ENCODE results near the gene VAMP8. TPM values are rescaled to one million over a fixed set of nuclear protein-coding genes. Genes with fewer than 3 reads are reported as not detected.
A peak's percentile ranks its signal among the peaks of the same experiment; 100 is the strongest.

VAMP8 gene
- polyA plus RNA-seq, 3 donors = 260 to 761 (median 623) TPM

DNA sequence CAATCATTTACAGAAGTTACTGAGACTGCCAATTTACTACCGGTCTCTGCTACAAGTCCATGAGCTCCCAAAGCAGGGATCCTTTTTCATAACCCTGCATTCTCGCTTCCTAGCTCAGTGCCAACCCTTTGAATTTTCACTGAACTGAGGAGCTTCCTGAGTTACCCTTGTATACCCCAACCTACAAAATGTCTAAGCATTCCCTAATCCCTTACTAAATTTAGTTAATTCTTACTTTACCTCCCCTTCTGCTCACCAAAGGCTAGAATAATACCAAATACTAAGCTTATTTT is 28.8 kb upstream of the VAMP8 start:
- intact Hi-C loops (cut with micrococcal nuclease) = no loop called here
- Mint-ChIP-seq H3K4me1 (peaks cover 28% of the 10 kb centered on the region), H3K4me3 (no peak overlapping the region), H3K36me3 (peaks cover 55 to 81% of the 10 kb centered on the region in 2 donors), H3K27ac (peak overlapping the region in 1 of 7 donors; percentile 82), H3K9me3 (no peaks in the 10 kb centered on the region), H3K27me3 (ENCODE audit: low read depth in 3 of 3) (peaks cover 0 to 2% (median 0%) of the 10 kb centered on the region in 3 donors)
- Histone ChIP-seq H3K79me2 (ENCODE audit: insufficient read depth, low read length) (peaks cover 3% of the 10 kb centered on the region), H3K27ac (ENCODE audit: low read depth in 1 of 2, low read length in 2 of 2) (no peak overlapping the region), H3K9me3 (replicated peaks in 1 of 2; ENCODE audit: control insufficient read depth in 1 of 2, insufficient read depth in 1 of 2, low read length in 2 of 2) (no peaks in the 10 kb centered on the region), H3K4me2 (replicated peaks; ENCODE audit: extremely low read depth, low read length, poor library complexity, severe bottlenecking) (no peak overlapping the region), H2AFZ (ENCODE audit: insufficient read depth, low read depth, low read length, poor library complexity, severe bottlenecking) (no peak overlapping the region), H3K9ac (ENCODE audit: insufficient read depth, low read length, poor library complexity, severe bottlenecking) (no peak overlapping the region), H4K20me1 (ENCODE audit: insufficient read depth, low read length) (peaks cover 35% of the 10 kb centered on the region), H3K36me3 (replicated peaks in 1 of 2; ENCODE audit: control insufficient read depth in 1 of 2, insufficient read depth in 2 of 2, low read length in 2 of 2) (peaks cover 44 to 84% of the 10 kb centered on the region in 2 donors), H3K4me3 (replicated peaks in 1 of 3; ENCODE audit: low read depth in 2 of 3, low read length in 3 of 3) (no peak overlapping the region), H3K27me3 (ENCODE audit: control insufficient read depth in 2 of 2, insufficient read depth in 2 of 2, low read length in 2 of 2) (no peaks in the 10 kb centered on the region), H3K4me1 (ENCODE audit: control insufficient read depth in 1 of 2, insufficient read depth in 2 of 2, low read length in 2 of 2) (peaks cover 19 to 27% of the 10 kb centered on the region in 2 donors)
- no peak for TF ChIP-seq CTCF (IDR thresholded peaks at IDR 0.05)
- WGBS (ENCODE audit: insufficient coverage) = 85% methylated on average over 2 of the region's 2 CpGs
- DNase-seq = no peak

GRCh38 chr2:85549095-85549494 is 28.3 kb upstream of the VAMP8 start:
- Mint-ChIP-seq H3K27me3 (ENCODE audit: low read depth in 3 of 3) (peaks cover 0 to 2% (median 0%) of the 10 kb centered on the region in 3 donors), H3K4me3 (no peak overlapping the region), H3K9me3 (no peaks in the 10 kb centered on the region), H3K4me1 (peaks cover 28% of the 10 kb centered on the region), H3K27ac (peak overlapping the region in 1 of 7 donors; percentile 28), H3K36me3 (peaks cover 55 to 81% of the 10 kb centered on the region in 2 donors)
- DNase-seq = no peak
- Histone ChIP-seq H3K4me2 (replicated peaks; ENCODE audit: extremely low read depth, low read length, poor library complexity, severe bottlenecking) (no peak overlapping the region), H3K36me3 (replicated peaks in 1 of 2; ENCODE audit: control insufficient read depth in 1 of 2, insufficient read depth in 2 of 2, low read length in 2 of 2) (peaks cover 43 to 84% of the 10 kb centered on the region in 2 donors), H2AFZ (ENCODE audit: insufficient read depth, low read depth, low read length, poor library complexity, severe bottlenecking) (no peak overlapping the region), H4K20me1 (ENCODE audit: insufficient read depth, low read length) (peaks cover 30% of the 10 kb centered on the region), H3K4me1 (ENCODE audit: control insufficient read depth in 1 of 2, insufficient read depth in 2 of 2, low read length in 2 of 2) (peaks cover 19 to 27% of the 10 kb centered on the region in 2 donors), H3K9ac (ENCODE audit: insufficient read depth, low read length, poor library complexity, severe bottlenecking) (no peak overlapping the region), H3K4me3 (replicated peaks in 1 of 3; ENCODE audit: low read depth in 2 of 3, low read length in 3 of 3) (no peak overlapping the region), H3K79me2 (ENCODE audit: insufficient read depth, low read length) (peaks cover 3% of the 10 kb centered on the region), H3K9me3 (replicated peaks in 1 of 2; ENCODE audit: control insufficient read depth in 1 of 2, insufficient read depth in 1 of 2, low read length in 2 of 2) (no peaks in the 10 kb centered on the region), H3K27ac (ENCODE audit: low read depth in 1 of 2, low read length in 2 of 2) (no peak overlapping the region), H3K27me3 (ENCODE audit: control insufficient read depth in 2 of 2, insufficient read depth in 2 of 2, low read length in 2 of 2) (no peaks in the 10 kb centered on the region)
- no peak for TF ChIP-seq CTCF (IDR thresholded peaks at IDR 0.05)
- intact Hi-C loops (cut with micrococcal nuclease) = no loop called here
- WGBS (ENCODE audit: insufficient coverage) = 93% methylated on average over 6 of the region's 10 CpGs

All from CD14-positive monocyte (primary cell).